Ovary (tissue), 3 donors: ENCODE data around the gene SGMS2.

Experiments used
- CTCF ChIP-seq, 3 donors: fragments of 450-650 bp in 2 of 3; fragments of 200-600 bp in 1 of 3; IDR thresholded peaks; one replicate each; pipeline versions ENCODE4 v1.5.1 to v1.8.0; 2016 to 2022; ENCODE audit warnings: antibody characterized with exemption in 3 of 3, mild to moderate bottlenecking in 1 of 3
- EP300 ChIP-seq: sonication (generic); formaldehyde crosslinking; IDR thresholded peaks from one replicate; pipeline ENCODE4 v1.6.1; 2017; ENCODE audit warnings: antibody characterized with exemption
- POLR2A ChIP-seq: fragments of 450-650 bp; IDR thresholded peaks from one replicate; pipeline ENCODE4 v1.6.1; 2017; ENCODE audit warnings: antibody characterized with exemption, mild to moderate bottlenecking, moderate library complexity
- donor health status: DM: no; HTN: no; CAD: no.

GRCh38 chr4:107885865-107886264 lies 61.1 kb downstream of the SGMS2 start:
- no peak for TF ChIP-seq POLR2A
- no peak for TF ChIP-seq CTCF (IDR thresholded peaks at IDR 0.05)
- no peak for TF ChIP-seq EP300
